NCI-H2107 treated with DMSO at 0.1 percent for 48 hours (cell line): Measurements from ENCODE around the gene FERMT2.

Experiments used
- DNase-seq: peaks from one replicate; lab custom pipeline; 2025; ENCODE audit not compliant: unreplicated experiment; lab: John Stamatoyannopoulos, UW

Gene FERMT2, protein sequence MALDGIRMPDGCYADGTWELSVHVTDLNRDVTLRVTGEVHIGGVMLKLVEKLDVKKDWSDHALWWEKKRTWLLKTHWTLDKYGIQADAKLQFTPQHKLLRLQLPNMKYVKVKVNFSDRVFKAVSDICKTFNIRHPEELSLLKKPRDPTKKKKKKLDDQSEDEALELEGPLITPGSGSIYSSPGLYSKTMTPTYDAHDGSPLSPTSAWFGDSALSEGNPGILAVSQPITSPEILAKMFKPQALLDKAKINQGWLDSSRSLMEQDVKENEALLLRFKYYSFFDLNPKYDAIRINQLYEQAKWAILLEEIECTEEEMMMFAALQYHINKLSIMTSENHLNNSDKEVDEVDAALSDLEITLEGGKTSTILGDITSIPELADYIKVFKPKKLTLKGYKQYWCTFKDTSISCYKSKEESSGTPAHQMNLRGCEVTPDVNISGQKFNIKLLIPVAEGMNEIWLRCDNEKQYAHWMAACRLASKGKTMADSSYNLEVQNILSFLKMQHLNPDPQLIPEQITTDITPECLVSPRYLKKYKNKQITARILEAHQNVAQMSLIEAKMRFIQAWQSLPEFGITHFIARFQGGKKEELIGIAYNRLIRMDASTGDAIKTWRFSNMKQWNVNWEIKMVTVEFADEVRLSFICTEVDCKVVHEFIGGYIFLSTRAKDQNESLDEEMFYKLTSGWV

DNA sequence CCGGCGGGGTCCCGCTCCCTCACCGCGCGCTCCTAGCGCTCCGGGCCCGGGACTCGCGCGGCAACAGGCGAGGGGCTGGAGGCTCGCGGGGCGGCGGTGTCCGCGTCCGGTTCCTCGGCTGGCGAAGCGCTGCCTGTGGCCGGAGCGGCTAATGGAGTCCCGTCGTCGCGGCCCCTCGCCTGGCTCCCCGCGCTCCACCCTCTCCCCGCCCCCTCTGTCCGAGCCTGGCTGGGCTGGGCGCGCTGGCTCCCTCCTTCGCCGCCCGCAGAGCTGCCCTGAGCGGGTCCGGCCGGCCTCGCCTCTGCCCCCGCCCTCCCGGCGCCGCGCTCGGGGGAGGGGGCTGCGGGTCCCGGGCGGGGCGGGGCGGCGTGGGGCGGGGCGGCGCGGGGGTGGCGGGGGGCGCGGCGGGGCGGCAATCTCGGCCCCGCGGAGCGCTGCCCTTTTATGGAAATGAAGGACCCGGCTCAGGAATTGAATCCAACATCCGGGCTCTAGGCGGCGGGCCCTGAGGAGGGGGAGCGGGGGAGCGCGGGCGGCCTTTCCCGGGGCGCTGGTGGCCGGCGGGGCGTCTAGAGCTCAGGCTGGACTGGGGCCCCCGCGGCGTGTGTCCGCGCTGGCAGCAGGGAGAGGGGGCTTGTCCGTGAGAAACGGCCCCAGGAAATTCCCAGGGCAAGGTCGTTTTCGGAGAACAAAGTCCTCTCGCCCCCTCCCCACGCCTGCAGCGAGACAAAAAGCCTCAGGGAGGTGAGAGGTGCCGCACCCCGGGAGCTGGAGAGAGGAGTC lies at the start of gene FERMT2:
TSS of gene FERMT2 (minus strand) at position 153 of the 783 bp plus-strand sequence. CDS start 482 bp downstream, outside the sequence.
- peak; percentile 64 for DNase-seq

DNA sequence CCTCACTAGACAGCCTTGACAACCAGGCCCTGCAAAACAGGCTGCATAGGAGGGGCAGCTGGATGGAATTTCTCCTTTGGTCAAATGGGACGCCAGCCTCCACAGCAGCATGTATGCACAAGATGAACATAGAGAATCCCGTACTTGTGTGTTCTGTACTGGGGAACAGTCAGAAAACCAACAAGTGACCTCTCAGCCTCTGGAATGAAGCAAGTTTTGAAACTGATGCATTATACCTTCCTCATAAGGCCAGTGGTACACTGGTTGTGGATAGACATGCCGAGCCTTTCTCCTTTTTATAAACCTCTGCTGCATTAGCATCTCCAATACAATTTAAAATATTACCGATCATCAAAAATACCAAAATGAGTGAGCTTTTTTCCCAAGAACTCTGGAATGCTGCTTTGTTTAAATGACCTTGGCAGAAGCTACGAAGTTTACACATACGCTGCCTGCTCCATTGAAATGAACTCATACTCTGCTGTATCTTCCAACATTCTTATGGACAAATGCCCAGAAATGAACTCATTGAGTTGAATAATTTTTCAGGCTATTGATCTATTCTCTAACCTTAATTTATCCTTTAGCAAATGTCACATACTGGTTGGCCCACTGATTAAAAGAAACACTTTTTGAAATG lies 47.6 kb upstream of the FERMT2 start:
- DNase-seq: no peak

DNA sequence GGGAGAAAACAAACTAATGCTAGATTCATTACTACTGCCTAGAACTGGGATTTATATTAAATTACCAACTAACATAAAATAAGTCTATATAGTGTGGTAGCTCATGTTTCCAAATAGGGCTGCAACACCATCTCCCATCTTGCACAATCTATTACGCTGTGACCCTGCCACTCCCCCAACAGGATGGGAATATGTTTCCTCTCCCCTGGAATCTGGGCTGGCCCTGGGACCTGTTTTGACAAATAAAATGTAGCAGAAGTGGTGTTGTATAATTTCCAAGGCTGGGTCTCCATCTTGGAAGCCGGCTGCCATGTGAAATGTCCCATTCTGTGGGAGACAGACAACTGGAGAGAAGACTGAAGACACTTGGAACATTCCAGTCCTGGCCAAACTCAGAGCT lies 45.6 kb upstream of the FERMT2 start:
- no peak for DNase-seq

DNA sequence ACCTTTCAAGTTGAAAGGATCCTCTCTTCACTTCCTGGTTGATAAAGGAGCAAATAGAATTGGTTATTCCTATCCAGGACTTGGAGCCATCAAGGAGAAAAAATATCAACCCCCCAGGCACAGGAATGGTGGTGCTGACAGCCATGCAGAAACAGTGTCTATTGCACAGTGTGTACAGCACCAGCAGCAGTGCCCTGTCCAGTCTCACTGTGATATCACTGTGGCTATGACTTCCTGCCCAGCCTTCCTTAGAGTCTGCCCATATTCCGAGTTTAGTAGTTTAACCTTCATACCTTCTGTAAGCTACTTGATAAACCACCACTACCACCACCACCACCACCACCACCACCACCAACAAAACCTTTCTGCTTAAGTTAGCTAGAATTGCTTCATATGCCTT lies 45.1 kb upstream of the FERMT2 start:
- no peak for DNase-seq

DNA sequence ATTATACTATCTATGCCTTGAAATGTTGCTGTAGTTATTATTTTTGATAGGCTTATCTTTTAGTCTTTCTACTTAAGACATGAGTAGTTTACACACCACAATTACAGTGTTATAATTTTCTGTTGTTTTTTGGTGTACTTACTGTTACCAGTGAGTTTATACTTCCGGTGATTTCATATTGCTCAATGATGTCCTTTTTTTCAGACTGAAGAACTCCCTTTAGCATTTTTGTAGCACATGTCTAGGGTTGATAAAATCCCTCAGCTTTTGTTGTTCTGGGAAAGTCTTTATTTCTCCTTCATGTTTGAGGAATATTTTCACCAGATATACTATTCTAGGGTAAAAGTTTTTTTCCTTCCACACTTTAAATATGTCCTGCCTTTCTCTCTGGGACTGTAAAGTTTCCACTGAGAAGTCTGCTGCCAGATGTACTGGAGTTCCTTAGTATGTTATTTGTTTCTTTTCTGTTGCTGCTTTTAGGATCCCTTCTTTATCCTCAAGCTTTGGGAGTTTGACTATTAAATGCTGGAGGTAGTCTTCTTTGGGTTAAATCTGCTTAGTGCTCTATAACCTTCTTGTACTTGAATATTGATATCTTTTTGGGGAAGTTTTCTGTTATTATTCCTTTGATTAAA lies 41.5 kb upstream of the FERMT2 start:
- DNase-seq: no peak

DNA sequence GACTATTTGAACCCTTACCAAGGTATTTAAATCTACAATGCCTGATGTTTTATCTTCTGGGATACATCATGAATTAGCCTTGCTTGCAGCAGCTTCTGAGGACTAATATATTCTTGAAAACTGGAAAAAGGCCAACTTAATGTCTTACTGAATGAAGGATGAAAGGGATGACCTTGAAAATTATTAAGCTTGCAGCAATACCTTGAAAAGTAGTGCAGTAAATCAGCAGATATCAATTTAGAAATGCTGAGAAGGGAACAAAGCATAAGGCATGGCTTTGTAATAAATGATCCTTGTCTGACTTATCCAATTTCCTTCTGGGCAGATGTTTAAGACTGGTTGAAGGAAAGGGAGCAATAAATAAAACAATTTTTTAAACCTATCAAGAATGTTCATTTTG lies 37.3 kb upstream of the FERMT2 start:
- DNase-seq: no peak

DNA sequence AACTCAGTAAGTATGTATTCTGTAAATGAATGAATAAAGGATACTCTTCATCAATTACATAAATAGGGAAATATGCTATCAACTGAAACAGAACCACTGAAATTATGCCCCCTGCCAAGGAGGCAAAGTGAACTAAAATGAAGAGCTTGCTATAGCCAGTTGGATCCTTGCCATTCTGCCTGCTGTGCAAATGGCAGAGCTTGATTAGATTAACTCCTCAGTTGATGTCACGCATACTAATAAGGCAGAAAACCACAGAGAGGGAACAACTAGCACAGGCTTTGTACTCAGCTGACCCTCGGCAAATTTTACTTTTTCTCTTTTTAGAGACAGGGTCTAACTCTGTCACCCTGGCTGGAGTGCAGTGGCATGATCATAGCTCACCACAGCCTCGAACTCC lies 36.7 kb upstream of the FERMT2 start:
- peak; percentile 24 for DNase-seq

DNA sequence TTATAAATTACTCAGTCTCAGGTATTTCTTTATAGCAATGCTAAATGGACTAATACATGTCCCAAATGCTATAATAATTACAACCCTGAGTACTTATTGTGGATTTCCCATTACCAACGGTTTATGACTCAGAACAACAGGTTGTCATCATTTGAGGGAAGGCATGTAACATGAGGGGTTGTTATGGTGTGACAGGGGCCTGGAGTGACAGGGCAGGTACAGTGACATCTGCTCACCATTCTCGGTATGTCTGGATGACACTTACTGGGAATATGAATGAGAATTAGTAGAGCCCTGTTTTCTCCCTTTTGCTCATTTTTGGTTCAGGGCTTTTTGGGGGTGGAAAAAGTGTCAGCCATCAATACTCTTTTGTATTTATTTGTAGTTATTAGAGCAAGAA lies 36.2 kb upstream of the FERMT2 start:
- no peak for DNase-seq

DNA sequence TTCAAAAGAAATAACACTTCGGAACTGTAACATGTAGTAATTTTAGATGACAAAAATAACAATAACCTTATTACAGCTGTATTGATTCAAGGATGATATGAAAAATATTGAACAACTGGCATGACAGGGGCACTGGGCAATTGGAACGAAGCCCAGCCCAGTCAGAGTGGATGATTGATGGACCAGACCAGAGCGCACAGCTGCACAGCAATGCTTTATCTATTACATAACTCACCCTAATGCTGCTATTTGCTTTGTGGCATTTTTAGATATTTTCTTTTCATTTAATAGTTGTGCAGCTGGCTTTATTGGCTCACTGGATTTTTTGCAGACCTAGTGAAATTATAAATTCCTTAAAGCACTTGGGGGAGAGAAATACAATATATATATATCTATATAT lies 26.9 kb upstream of the FERMT2 start:
- no peak for DNase-seq

DNA sequence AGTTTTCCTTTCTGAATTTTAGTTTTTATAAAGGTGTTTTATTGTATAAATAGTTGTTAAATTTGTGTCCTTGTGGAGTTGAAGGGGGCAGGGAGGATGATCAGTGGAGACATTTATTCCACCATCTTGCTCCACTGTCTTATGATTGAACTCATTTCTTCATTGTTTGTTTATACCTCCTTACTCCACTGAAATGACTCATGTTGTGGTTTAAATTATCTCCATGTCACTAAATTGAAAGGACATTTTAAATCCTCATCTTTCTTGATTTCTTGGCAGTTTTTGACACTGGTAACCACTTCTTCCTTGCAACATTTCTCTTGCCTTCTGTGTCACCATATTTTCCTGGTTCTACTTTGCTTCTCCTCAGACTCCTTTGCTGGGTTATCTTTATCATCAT lies 23.6 kb upstream of the FERMT2 start:
- DNase-seq: no peak

DNA sequence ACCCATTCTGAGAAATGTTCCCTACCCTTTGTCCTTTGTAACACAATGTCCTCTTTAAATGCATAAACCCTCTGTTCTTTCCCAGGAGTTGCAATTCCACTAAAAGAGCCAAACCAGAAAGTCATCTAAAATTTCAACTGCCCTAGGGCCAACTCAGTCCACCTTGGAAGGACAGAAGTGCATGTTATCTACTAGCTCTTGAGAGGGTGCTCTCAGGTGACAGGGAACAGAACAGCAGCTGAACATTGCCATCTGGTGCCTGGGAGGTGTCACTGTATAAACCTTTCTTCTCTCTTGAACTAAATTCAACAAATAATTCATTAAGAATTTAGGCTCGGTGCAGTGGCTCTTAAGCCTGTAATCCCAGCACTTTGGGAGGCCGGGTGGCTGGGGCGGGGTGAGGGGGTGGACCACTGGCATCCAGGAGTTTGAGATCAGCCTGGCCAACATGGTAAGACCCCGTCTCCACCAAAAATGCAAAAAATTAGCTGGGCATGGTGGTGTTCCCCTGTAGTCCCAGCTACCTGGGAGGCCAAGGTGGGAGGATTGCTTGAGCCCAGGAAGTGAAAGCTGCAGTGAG lies 10.3 kb upstream of the FERMT2 start:
- DNase-seq: peak; percentile 91

DNA sequence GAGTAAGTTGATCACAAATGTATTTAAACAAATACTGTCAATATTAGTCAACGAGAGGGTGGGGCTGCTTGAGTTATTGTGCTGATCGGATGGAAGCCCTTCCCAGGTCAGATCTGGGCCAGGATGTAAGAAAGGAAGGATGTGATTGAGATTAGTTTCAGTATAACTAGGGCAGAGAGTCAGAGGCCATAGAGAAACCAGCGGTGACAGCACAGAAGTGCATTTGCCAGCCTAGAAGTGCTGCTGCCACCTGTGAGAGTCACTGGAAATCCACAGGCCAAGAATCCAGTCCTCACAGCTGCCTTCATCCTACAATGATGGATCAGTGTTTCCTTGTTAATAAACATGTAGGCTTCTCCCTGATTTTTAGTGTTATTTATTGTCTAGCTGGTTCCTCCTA lies 9.8 kb upstream of the FERMT2 start:
- no peak for DNase-seq

DNA sequence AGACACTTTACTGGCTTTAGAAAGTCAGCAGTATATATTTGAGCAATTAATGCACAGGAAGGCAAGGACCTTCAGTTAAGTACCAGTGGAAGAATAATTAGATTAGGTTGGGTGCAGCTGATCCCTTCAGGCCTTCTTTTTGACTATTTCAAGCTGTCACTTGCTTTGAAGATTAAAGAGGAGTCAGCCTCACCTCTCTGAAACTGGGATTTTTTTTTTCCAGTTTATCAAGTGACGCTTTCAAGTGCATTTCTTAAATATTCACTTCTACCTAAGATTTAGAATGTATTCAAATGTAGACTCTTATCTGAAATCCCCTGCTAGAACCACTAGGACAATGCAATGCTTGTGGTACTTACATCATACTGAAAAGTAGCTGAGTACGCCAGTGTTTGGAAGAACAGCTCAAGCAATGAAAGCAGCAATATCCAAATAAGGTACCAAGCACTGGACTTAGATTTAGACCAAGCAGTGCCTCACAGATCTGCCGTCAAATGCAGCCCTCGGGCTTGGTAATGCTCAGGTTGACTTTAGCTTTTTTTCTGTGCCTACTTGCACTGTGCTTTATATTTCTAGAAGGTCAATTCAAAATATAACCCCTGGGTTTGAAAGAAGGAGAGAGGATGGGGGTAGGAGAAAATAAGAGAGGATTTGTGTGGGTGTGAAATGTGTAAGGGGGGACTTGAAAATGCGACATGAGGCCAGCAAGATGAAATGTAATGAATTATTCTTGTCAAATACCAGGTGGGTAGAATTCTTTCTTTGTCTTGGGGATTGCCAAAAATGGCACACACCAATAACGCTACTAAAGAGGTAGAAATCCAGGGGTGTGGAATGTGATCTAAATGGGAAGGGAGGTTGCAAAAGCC lies 3.7 kb upstream of the FERMT2 start:
- DNase-seq: no peak

DNA sequence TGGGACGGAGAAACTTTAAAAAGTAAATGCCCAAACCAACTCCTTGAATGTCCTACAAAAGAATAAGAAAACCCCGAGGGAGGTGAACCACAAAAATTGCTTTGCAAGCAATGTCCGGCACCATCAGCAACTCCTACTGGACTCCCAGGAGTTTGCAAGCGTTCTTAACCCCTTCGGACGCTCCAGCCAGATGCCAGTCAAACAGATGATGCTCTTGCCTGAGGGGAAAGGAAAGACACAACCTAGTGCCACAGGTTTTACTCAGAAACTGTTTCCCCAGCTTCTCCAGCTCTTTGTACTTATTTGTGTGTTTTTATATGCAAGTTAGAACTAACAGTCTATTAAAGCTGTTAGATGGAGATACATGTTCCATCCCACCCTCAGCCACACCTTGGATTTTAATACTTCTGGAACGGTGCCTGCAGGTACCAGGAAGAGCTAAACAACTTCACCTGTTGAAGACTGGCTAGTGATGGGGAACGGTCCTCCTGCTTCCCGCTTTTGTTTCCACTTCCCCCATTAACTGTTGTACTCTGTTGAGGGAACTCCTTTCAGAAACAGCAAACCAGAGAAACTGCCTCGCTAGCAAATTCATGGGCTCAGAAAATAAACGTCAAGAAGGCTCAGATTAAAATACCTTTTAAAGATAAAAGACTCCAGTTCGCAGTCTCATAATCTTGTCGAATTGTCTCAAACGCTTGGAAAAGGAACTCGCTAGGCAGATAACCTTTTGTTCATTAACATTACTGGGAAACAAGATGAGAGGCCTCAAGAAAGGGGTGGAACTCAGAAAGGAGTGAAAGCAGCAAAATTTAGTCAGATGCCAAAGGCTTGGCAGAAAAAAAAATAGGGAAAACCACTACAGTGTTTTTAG lies 1.1 kb upstream of the FERMT2 start:
- peak; percentile 31 for DNase-seq

DNA sequence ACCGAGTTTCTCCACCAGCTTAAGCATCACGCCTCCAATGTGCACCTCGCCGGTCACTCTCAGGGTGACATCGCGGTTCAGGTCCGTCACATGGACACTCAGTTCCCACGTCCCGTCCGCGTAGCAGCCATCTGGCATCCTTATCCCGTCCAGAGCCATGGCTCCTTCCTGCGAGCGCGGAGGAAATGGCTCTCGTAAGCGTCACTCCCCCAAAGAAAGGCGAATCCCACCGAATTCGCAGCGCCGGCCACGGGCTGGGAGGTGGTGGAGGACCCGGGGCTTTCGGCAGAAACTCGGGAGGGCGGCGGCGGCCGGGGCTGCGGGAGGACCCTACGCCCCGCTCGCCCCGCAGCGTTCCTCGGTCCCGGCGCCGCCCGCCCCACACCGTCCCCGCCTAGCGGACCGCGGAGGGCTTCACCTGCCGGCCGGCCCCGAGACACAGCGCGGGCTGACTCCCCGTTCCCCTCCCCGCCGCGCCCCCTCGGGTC lies 396 bp downstream of the FERMT2 start:
- no peak for DNase-seq

DNA sequence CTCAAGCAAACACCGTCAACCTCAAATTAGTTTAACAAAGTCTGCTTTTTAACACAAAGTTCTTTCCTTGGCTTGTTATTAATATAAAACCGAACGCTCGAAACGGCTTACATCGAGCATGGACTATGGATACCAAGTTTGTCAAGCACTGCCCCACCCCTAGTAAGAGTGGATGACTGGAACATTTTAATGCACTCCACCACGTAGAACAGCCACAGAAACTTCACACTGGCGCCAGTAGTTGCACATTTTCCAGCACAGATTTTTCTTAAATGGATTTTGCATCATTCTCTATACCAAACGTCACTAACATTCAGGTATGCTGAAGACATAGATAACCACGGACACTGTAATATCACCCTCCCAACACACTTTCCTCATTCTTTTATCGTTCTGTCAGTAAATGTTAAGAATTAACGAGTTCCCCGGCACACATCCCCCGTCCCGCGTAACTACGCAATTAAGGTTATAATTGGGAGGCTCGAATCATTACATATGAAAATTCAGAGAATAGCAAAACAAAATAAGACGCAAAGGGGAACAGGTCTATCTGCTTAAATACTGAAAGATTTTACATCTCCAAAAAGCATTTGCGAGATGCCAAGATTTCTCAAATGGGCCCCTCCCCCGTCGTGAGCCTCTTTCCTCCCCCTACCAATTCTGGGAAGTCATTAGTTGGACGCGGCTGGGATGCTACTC lies 990 bp downstream of the FERMT2 start:
- no peak for DNase-seq

DNA sequence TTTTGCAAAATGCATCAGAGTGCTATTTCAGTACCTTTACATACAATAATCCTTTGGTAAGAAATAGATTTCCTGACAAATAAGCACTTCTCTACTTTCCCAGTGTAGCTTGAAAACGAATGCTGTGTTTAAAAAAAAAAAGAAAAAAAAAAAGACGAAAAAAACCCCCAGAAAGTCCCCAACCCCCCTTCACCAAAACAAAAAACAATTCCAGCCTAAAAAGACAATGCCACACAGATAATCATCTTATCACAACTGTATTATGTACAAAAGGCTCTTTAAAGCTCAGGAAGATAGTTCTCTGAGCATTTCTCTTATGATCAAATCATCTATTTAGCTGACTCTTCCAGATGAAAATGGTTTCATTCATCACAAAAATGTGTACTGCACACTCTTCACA lies 1.6 kb downstream of the FERMT2 start:
- no peak for DNase-seq

DNA sequence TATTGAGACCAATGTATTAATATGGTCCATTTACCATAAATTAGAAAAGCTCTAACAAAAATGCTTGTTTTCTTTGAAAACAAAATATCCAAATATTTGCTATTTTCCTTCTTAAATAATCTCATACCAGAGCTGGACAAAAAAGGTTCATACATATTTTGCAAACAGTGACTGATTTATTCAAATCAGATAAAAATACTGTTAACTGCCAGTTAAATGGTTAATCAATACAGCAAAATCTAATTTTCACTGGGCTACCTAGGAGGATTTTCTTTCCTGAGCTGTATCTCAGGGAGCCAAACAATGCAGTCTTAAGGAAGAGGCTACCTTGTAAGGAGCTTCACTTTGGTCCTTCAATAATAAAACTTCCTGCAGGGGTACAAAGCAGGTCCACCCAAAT lies 2.0 kb downstream of the FERMT2 start:
- no peak for DNase-seq
